IPS DF 4.7 (cell line): Measurements from ENCODE around the gene TMEM184C.

Experiments used
- DNase-seq: peaks from one replicate; pipeline ENCODE4 v3.0.0-alpha.2; 2013; ENCODE audit warnings: low spot score; ENCODE audit errors: extremely low read depth

The TMEM184C gene

GRCh38 chr4:147599206-147599605 is 18.0 kb upstream of the TMEM184C start:
- no peak for DNase-seq

- DNase-seq, result no peak
Observed at GRCh38 chr4:147599769-147600168, 17.4 kb upstream of the TMEM184C start.

- no peak for DNase-seq
Observed at GRCh38 chr4:147605499-147605898, 11.7 kb upstream of the TMEM184C start.

DNA sequence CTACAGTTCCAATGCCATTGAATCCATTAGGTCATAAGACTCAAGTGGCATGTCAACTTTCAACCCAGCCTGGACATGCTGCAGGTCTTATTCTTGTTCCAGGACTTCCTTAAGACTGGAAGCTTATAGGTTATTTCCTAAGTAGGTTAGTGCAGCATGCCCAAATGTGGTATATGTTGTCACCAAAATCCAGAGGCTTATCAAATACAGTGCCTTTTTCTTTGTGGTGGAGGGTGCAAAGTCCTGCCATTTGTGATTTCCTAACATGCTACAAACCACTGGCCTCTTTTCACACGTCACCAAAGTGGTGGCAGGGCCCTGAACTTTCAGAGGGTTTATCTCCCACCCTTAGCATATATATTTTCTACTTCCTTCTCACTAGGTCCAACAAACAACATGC is 9.7 kb upstream of the TMEM184C start:
- no peak for DNase-seq

DNA sequence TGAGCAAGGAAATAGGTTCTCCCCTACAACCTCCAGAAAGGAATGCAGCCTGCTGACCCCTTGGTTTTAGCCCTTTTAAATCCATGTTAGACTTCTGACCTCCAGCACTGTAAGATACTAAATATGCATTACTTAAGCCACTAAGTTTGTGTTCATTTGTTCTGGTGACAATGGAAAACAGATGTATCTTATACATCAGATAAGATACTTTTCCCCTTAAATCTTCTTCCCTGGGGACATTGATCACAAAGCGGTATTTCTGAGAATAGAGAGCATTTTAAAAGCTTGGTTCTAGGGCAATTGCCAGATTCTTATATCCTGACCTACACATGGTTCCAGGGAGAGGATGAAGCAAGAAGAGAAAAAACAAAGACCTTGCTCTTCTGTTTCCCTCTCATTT is 6.5 kb upstream of the TMEM184C start:
- no peak for DNase-seq

DNA sequence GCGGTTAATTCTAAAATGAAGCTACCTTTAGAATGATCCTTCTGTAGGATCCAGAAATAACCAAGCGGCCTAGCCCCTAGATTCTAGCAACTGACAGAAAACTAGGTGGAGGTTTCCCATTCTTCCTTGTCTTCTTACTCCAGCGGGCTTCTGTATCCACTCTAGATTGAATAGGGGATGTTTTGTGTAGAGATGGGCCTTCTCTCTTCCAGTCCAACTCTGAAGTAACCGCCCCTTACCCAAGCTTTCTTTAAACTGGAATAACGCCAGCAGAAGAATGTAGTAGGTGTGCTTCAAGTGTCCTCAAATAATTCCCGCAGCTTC is 386 bp upstream of the TMEM184C start:
- no peak for DNase-seq

DNA sequence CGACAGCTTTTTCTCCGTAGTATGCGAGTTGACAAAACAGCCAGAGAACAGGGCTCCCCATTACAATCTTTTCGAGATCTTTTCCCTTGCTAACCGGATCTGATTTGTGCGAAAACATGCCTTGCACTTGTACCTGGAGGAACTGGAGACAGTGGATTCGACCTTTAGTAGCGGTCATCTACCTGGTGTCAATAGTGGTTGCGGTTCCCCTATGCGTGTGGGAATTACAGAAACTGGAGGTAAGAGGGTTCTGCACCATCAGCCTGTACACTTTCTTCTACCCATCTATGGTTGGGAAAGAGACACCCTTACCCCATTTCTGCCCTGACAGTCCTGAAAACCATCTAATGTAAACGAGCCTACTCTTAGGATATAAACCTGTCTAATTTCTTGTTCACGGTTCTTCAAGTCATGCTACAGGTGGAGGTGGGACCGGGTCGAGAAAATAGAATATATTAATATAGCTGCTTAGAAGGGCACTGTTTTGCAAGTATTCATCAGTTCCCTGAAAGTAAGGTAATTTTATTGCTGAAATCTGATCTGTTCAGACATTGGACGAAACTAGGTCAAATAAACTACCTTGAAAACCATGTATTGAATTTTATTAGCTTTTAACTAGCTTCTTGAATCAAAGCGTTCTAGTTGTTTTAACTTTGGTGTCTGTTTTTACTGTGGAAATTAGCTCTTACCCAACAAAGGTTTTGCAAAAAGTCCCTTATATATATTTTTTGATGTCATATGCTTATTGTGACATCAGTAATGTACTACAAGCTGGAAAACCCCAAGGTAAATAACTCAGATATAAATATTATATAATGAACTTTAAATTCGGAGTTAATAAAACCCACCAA is 869 bp downstream of the TMEM184C start:
- no peak for DNase-seq

DNA sequence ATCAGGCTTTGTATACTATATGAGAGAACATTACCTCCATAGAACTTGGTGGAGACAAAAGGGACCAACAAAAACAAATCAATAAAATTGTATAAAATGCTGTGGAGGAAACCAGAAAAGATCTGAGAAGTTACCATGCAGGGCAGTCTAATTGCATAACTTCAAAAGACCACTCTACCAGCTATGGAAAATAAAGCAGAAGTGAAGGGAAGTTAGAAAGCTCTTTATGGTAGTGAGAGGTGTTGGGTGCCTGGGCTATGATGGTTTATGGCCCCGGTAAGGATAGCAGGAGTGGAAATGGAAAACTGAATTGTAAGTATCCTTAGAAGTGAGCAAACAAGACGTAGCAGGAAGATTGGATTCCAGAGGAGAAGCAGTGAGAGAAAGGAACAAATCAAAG is 3.1 kb downstream of the TMEM184C start:
- no peak for DNase-seq

GRCh38 chr4:147625733-147626132 is 8.5 kb downstream of the TMEM184C start:
- no peak for DNase-seq

DNA sequence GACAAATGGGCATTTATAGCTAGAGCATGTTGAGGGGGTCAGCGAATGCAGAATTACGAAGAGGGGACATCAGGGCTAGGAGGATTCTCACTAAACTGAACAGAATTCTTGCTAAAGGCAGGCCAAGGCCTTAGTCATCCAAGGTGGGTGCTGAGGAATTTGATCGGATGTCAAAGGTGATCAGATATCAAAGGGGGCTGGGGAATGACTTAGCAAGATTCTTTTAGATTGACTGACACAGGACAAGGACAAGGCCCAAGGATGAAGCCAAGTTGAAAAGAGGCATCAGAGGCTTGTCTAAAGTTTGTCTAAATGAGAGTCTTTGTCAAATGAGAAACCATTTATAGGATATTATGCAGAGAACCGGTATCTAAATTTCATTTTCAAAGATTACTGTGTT is 9.7 kb downstream of the TMEM184C start:
- no peak for DNase-seq

DNA sequence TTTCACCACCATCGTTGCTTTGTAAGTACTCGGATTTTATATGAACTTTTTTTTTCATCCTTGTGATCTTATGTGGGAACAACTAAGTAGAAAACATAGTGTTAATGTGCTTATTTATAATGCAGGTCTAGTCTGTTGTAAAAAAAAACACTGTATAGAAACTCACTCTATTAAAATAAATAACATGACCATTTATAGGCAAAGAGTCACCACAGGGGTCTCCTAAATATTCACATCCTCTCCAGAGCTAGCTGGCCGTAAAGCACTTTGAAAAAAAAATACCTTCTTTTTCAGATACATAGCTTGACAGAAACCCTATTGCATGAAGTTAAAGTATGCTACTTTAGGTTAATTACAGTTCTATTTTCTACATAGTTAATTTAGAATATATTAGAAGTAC is 11.2 kb downstream of the TMEM184C start:
- no peak for DNase-seq

DNA sequence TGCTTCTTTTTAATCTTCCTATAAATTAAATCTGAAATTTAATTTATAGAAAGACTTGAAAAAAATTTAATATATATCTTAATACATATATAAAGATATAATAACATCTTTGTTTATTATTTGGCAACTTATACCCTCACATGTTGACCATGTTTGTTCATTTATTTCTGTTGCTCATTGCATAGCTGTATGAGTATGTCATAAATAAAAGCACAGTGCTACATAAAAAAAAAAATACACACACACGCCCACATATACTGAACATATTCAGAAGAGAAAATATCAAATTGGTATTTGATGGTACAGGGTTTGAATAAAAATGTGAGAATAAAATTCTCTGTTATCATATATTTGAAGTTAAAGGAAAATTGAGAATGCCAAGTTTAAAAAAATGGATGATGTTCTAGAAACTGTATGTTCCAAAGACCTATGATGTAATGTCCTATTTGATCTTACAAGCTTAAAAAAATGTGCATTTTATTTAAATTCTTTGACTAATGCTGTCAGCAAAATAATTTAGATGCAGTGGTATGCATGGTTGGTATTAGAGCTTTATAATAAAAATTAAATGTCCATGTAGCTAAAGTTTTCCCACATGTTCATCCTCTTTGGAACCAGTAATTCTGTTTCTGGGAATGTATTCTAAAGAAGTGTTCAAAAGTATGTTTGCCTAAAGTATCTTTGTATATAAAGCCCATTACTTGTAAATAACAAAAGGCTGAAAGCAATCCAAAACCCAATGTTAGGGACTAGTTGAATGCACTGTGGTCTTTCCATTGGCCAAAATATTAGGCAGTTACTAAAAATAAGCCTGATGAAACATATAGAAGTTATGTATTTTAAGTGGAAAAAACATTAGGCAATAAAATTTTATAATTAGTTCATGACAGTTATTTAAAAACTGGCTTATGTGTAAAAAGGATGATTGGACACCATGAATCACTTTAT is 12.9 kb downstream of the TMEM184C start:
- no peak for DNase-seq

- no peak for DNase-seq
Observed at GRCh38 chr4:147633113-147633512, 15.9 kb downstream of the TMEM184C start.

DNA sequence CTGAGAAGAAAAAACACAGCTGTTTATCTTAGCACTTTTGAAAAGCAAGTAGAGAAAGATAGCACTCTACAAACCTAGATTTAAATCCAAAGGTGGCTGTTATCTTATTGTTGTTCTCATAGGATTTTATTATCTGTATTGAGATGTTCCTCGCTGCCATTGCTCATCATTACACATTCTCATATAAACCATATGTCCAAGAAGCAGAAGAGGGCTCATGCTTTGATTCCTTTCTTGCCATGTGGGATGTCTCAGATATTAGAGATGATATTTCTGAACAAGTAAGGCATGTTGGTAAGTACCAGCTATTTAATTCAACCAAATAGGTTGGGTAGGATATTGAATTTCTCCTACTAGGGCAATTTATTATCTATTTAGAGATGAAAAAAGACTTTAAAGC is 16.4 kb downstream of the TMEM184C start:
- no peak for DNase-seq

- no peak for DNase-seq
Observed at GRCh38 chr4:147635348-147635747, 18.2 kb downstream of the TMEM184C start.

GRCh38 chr4:147638365-147638764 is 21.2 kb downstream of the TMEM184C start:
- no peak for DNase-seq

DNA sequence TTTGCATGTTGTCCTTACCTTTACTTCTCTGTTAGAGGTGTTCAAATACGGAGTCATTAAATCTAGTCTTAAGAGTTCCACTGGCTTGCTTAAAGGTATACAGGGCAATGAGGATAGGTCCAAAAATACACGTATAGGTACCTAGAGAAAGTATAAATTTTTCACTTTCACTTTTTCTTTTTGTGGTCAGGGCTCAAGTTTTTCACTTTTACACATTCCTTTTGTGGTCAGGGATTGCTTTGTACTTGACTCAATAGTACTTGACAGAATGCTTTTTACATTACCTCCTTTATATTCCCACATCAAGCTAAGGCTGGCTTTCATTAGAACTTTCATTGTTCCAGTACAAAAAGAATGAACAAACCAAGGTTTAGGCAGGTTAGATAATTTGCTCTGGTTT is 21.7 kb downstream of the TMEM184C start:
- DNase-seq, result no peak

GRCh38 chr4:147639388-147639787 is 22.2 kb downstream of the TMEM184C start:
- DNase-seq, result no peak

GRCh38 chr4:147640331-147640730 is 23.1 kb downstream of the TMEM184C start:
- DNase-seq, result no peak

DNA sequence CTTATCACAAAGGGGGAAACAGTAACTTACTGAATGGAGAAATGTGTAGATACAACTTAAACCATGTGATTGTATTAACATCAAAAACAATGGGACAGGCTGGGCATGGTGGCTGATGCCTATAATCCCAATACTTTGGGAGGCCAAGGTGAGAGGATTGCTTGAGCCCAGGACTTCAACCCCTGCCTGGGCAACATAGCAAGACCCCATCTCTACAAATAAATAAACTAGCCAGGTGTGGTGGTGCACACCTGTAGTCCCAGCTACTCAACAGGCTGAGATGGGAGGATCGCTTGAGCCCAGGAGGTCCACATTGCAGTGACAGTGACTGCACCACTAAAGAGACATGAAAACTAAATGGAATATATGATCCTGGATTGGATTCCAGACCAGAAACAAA is 26.4 kb downstream of the TMEM184C start:
- no peak for DNase-seq

DNA sequence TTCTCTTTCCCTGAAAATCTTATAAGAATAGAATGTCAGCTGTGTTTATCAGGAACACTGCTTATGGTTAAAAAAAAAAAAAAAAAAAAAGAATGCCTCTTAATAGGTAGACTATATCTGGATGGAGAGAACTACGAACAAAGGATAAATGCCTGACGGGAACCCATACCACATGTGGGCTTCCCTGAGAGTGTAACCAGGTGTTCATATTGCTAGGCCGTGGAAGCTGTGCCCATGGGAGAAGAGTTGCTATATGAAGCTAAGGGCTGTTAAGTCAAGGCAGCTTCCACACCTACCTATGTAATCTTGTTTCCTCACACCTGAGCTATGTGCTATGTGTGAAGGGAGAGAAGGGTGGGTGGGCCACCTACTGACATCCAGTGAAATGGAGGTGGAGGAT is 27.3 kb downstream of the TMEM184C start:
- DNase-seq, result no peak

DNA sequence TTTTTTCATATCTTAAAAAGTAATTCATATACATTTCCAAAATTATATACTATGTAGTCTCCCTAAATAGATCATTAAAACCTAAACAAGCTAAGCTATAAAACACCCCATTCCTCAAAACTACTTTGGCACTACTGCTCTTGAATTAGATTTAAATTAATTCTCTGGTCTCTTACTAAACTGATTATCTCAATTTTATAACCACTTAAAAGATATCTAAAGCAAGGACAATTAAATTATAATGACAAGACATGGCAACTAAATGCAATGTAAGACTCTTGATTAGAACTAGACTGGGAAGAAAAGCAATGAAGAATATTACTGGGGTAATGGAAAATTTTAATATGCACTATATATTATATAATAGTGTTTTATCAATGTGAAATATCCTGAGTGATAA is 27.9 kb downstream of the TMEM184C start:
- no peak for DNase-seq

DNA sequence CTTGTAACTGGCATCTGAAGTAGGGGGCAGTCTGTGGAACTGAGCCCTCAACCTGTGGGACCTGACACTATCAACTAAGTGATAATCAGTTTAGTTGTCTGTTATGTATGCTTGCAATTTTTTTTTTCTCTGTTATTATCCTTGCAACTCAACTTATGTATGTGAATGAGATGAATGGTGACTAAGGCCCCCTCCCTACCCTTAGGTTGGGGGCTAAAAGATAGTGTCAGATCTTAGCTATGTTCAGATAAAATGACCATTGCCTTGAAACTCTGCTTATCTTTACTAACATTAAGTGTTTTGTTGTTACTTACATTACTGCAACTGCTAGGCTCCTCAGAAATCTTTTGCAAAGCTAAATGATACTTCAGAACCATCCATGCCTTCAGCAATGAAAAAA is 31.5 kb downstream of the TMEM184C start:
- no peak for DNase-seq
